SKM-1 (cell line): ENCODE results near the gene DNAI1.
"Not testable (repeated sequence)": the region's sequence is repeated elsewhere in the genome, so short reads cannot be mapped to it uniquely, and the experiment has no call there.

Source experiments
- DNase-seq: peaks from one replicate; lab custom pipeline; 2025; ENCODE audit not compliant: unreplicated experiment; lab: John Stamatoyannopoulos, UW

The DNAI1 gene

DNA sequence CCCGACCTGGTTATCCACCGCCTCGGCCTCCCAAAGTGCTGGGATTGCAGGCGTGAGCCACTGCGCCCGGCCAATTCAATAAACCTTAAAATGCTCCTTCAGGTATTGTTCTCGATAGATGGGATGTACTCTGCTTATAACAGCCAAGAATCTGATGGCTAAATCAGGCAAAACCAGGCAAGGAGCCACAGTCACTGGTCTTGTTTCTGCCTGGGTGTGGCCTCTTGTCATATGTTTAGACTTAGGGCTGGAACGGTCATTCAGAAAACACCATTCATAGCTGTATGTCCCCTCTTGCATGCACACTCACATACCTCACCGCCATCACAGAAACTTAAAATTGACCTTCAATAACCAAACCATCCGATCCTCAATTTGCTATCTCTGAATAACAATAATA is 8.0 kb upstream of the DNAI1 start:
- no peak for DNase-seq

DNA sequence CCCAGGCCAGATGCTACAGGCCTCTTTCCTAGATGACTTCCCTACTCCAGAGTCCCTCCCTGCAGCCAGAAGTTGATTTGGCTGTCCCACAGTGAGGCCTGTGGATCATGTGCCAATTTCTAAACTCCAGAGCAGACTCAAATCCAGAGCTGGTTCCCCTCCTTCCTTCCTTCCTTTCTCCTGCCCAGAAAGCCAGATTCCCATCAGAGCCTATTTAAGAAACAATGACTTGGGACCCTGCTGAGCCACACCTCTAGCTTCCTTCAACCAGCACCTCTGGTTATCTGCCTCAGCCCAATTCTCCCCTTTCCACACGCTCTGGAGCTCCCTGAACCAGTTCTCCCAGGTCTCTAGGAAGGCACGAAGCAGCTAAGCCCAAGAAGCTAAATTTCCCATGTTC is 7.5 kb upstream of the DNAI1 start:
- DNase-seq: no peak

DNA sequence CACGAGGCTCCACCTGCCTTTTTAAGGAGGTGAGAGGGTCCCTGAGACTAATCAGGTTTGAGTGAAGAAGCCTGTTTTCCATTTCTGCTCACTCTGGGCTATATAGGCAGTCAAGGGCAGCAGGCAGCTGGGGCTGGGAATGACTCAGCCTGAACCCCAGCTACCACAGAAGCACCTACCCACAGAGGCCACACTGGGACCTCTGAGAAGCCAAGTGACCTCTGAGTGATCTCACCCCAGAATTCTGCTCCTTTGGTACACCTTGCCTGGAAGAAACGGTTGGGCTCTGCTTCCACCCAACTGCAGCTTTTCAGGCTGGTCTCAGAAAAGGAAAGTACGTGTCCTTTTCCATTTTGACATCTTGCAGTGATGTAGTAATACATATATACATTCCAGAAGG is 7.1 kb upstream of the DNAI1 start:
- no peak for DNase-seq

DNA sequence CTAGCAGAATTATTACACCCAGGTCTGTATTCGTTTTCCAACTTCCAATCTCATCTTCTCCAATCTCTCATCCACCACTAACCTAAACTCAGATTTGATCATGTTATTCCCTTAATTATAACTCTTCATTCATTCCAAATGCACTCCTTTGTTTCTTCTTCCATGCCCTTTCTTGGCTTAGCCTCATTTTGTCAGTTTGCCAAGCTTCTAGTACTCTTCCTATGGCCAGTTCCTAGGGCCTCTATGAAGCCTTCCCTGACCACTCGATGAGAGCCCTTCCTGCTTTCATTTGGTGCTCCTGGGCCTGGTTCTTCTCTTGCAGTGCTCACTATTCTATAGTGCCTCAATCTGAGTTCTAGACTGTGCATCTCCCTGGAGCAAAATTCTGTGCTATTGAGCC is 6.0 kb upstream of the DNAI1 start:
- DNase-seq: no peak

DNA sequence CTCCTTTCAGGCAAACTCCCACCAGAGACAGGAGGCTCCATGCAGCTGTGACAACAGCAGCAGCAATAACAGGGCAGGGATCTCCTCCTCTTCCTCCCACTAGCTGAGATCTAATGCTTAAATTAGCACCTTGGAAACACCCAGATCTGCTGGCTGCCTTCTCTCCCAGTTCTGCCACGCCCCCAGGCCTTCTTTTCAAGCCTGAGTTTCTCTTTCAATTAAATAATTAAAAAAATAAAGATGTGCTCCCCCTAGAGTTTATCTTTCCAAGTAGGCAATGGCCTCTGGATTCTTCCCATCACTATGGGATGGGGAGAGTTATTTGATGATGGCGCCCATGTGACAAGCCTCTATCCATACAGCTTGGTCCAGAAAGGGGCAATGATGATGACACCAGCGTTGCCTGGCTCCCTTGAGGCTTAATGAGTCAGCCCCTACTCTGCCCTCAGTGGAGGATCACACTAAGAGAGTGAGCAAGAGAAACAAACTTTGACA is 4.0 kb upstream of the DNAI1 start:
- DNase-seq: no peak

DNA sequence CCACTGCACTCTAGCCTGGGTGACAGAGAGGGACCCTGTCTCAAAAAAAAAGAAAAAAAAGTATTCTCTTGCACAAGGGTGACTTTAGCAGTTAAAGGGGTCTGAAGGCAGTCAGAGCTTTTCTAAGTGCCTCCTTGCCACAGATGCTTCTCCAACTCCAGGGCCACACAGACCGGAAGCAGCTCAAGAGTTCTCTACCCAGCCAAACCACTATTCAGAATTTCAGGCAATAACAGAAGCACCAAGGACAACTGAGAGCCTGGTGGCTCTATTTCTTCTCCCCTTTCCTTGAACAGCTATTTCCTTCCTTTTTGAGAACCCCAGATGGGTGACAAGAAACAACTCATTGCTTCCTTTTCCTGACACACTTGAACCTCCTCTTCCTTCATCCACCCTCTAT is 2.5 kb upstream of the DNAI1 start:
- no peak for DNase-seq

DNA sequence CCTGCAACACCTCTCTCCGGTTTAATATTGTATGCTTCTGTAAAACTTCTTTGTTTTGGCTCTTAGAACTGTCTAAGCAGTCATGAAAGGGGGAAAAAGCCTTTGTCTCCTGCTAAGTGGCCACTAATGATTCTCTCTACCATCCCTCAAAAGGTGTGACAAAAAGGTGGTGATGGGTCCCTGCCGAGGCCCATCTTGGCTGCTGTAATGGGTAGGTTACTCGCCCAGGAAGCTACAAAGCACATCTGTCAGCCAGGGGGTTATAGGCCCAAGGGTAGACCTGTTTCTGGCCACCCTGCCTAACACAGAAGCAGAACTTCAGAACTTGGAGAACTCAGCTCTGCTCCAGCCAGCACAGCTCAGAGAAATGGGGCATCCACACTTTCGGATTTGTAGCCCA is 1.9 kb upstream of the DNAI1 start:
- no peak for DNase-seq

DNA sequence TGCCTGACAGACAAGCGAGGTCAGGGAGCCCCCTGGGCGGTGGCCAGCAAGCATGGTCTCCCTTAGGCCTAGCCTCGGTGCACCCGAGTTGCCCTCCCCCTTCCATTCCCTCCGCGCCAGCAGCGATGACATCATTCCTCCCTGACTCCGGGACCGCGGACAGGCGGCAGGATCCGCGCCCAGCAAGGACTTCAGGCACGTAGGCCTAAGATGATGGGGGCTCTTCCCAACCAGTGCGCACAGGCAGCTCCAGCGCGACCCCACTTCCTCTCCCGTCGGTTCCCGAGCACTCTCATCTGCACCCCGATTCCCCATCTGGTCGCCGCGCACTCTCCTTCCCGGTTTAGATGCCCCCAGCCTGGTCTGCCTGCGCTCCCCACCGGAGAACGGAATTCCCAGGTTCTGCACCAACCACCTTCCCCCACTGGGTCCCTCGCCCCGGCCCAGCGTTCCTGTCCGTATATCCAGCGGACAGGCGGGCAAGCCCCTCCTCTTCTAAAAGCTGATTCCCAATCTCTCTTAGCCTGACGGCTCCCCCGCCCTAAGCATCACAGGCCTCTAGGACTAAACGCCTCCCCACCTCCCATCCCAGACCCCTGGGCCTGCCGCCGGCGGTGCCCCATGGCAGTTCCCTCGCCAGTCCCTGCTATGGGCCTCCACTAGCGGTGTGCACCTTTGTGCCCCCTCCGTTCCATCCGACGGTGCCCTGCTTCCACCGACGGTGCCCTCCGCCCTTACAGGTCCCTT is 1.2 kb upstream of the DNAI1 start:
- DNase-seq: no peak

DNA sequence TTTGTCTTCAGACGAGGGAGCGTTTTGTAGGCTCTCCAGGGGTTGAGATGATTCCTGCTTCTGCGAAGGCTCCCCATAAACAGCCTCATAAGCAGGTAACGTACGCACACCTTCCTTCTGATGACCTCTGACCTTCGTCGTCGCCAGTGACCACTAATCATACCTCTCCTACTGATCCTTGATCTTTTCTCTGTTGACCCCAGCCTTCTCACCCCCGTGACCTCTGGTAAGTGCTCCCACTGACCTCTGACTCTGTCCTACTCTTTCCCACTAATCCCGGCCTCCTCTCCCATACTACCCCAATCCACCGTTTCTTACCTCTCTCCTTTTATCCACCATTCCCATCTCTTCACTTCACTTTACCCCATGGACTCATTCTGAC is 345 bp downstream of the DNAI1 start:
- no peak for DNase-seq

DNA sequence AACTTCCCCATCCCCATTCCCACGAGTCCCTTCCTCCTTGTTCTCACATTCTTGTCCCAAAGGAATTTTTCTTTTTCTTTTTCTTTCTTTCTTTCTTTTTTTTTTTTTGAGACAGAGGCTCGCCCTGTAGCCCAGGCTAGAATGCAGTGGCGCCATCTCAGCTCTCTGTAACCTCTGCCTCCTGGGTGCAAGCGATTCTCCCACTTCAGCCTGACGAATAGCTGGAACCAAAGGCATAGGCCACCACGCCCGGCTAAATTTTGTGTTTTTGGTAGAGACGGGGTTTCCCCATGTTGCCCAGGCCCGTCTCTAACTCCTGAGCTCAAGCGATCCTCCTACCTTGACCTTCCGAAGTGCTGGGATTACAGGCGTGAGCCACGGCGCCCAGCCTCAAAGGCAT is 751 bp downstream of the DNAI1 start:
- DNase-seq: no peak

DNA sequence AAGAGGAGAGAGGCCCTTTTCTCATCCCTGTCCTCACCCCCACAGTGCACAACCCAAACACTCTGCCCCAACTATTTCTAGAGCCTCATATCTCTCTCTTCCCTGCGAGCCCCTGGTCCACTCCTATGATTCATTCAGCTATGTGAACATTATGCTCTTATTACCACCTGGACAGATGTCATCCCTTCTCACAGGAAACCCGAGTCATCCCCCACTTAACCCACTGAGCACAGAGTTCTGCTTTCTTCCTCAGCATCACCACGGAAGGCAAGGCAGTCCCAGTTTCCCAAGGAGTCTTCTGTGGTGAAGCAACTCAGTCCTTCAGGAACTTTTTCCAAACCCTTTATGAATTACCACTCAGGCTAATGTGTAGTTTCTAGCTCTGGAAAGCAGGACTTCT is 1.3 kb downstream of the DNAI1 start:
- DNase-seq: no peak

DNA sequence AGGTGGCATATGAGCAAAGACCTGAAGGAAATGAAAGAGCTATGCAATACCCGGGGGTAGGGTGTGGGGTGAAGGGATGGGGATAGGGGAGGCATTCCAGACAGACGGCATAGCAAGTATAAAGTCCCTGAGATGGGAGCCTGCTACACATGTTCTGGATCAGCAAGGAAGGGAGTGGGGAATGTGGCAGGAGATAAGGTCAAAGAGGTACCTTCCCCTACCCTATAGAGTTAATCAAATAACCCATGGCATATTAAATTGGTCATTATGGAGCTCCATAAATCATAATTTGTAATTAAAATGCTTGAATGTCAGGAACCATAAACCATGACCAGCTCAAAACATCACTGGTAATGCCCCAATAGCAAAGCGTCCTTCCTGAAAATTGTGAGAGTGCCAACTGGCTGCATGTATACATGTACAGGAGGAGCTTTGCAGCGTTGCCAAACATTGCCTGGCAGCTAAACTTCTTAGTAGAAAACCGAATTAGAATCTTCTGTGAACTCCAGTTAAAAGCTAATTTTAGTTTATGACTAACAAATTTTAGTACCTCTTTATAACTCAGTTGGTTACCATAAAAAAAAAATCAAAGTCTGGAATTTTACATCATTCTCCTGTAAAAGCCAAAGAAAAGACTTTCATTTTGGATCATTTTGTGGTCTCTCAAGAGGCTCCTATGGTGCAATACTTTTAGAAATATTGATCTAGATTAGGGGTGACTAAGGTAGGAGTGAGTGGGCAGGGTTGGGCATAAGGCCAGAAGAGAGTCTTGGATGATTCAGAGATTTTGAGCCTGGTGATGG is 4.7 kb downstream of the DNAI1 start:
- no peak for DNase-seq

DNA sequence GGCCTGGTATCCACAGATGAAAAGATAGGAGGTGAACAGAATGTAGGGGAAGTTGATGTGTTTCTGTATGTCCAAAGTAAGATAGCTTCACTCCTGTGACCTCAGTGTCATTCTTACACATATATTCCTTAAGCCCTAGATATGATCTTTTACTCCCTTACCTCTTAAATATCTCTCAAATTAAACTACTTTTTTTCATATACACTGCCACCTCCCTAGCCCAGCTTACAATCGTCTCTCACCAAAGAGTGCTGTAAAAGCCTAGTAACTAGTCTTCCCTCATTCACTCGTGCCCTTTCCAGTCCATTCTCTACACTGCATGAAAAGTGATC is 5.3 kb downstream of the DNAI1 start:
- no peak for DNase-seq

DNA sequence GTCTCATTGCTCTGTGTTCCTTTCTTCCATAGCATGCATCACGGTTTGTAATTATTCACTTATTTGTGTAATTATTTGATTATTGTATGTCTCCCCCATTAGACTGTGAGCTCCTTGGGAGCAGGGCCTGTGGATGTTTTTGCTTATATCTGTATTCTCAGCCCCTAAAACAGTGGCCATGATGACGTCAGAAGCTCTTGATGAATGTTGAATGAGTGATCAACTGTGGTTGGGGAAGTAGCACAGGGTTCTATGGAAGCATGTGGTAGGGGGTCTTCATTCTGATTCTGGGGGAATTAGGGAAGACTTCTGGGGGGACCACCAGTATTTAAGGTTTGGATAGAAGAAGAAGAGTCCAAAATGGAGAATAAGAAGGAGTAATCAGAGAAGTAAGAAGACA is 6.0 kb downstream of the DNAI1 start:
- DNase-seq: no peak

DNA sequence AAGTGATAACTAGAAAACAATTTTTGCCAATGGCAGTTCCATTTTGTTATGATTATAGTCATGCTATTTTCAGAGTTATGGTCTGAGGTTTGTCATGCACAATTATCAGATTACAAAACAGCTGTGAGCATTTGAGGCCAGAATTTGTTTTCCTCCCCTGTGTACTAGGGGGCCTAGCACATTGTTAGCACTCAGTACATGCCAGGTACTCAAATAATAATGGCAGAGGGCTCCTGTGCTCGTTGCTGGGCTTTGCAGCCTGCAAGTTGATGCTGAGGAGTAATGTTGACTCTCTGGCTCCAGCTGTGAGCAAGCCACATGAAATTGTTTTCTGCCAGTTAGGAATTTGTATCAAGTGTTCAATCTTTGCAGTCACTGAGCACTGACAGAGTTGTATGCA is 6.9 kb downstream of the DNAI1 start:
- no peak for DNase-seq

DNA sequence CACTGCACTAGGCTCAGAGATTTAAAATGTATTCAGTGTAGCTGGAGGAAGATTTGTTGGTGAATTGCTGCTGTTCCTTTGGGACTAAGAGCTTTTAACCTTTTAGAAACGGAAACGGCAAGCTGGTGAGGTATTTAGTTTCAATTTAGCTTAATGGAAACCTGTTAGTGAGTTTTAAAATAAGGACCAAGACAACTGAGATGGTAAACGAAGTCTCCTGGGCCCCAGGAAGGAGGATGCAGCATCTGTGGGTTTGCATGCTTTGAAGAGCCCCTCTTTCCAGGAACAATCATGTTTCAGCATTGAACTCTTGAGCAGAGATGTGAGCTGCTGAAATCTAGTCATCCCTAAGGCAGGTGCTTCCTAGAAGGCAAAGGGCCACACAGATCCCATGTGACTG is 16.5 kb downstream of the DNAI1 start:
- DNase-seq: no peak

DNA sequence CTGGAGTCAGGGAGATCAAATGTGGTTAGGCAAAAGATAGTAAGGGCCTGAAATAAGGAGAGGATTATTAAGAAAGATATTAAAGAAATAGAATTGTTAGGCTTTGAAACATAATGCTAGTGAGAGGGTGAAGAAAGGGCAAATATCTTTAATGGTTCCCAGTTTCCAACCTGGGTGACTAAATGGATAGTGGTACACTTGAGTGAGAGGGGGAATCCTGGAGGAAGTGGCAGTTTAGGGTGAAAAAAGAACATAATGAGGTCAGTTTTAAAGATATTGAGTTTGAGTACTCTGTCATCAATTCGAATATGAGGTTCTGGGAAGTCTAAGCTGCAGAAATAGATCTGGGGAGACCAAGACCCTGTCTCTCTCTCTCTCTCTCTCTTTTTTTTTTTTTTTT is 18.9 kb downstream of the DNAI1 start:
- no peak for DNase-seq

DNA sequence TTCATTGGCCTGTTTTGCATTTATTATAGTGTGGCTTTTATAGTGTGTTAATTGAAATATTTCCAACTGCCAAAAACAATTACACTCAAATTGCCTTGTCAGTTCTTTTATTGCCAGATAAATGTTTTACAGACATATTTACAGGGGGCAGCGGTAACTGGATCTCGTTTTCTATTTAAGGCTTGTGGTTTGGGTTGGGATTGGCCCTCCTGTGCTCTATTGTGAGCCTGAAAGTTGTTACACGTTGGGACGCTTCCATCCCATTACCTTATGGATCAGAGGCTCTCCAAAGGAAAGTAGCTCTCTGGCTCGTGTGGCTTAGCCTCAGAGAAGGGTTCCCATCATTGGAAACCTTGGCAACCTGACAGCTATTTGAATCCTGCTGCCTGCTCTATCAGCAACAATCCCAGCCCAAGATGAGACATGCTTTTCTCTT is 20.8 kb downstream of the DNAI1 start:
- DNase-seq: no peak

DNA sequence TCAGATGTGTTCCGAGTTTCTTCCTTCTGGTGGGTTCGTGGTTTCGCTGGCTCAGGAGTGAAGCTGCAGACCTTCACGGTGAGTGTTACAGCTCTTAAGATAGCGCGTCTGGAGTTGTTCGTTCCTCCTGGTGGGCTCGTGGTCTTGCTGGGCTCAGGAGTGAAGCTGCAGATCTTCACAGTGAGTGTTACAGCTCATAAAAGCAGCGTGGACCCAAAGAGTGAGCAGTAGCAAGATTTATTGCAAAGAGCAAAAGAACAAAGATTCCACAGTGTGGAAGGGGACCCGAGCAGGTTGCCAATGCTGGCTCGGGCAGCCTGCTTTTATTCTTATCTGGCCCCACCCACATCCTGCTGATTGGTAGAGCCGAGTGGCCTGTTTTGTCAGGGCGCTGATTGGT is 23.0 kb downstream of the DNAI1 start:
- DNase-seq: not testable (repeated sequence)

DNA sequence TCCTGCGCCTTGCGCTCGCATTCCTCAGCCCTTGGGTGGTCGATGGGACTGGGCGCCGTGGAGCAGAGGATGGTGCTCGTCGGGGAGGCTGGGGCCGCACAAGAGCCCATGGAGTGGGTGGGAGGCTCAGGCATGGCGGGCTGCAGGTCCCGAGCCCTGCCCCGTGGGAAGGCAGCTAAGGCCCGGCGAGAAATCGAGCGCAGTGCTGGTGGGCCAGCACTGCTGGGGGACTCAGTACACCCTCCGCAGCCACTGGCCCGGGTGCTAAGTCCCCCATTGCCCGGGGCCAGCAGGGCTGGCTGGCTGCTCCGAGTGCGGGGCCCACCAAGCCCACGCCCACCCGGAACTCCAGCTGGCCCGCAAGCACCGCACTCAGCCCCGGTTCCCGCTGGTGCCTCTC is 24.1 kb downstream of the DNAI1 start:
- DNase-seq: not testable (repeated sequence)

DNA sequence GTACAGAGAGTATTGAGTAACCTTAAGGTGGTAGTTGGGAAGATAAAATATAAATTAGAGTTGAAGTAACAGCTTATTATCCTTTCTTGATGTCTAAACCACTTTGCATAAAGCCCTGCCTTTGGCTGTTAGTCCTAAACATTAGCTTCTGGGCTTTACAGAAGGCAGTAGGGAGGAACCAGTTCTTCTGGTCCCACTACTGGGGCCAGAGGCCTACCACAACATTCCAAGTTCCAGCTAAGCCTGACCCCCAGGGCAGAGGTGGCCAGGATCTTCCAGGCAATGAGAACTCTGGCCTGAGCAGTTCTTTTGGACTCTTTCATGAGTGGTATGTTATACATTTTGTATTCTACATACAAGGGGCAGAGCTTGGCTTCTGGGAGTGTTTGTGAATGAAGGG is 26.1 kb downstream of the DNAI1 start:
- DNase-seq: no peak

DNA sequence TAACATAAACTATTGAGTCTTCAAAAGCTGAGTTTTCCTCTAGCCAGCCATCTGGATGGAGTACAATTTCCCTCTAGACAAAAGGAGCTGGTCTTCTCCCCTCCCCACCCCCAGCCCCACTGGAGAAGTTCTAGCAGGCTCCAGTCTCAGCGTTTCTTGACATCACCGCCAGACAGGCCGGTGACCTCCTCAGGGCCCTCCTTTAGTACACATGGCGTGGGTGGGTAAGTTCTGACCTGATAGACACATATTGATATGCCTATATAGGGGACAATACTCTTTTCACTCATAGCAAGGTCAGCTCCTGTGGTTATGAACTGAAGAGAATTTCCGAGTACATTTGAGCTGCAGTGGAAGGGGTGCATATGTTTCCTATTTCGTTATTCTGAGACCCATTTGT is 27.2 kb downstream of the DNAI1 start:
- no peak for DNase-seq

DNA sequence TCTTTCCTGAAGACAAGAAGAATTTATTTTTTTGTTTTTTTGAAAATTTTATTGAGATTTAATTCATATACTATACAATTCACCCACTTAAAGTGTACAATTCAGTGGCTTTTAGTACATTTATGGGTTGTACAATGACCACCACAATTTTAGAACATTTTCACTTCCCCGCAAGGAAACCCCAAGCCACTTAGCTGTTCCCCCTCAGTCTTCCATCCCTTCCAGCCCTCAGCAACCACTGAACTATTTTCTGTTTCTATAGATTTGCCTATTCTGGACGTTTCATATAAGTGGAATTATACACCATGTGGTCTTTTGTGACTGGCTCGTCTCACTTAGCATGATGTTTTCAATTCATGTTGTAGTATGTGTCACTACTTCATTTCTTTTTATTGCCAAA is 28.0 kb downstream of the DNAI1 start:
- no peak for DNase-seq
